Dermis blood vessel endothelial cell (primary cell): Measurements from ENCODE around the gene LMTK2. TPM values are rescaled to one million over a fixed set of nuclear protein-coding genes. Genes with fewer than 3 reads are reported as not detected.

Experiments
- DNase-seq: peaks from one replicate; pipeline ENCODE4 v3.0.0; 2010
- total RNA-seq: library from RNA; depleted of rRNA; stranded (reverse); fragments of >200 nt; gene quantifications from 2 replicates; pipeline ENCODE4 v1.2.3, GENCODE V29; 2014

Gene LMTK2
- total RNA-seq: 10.4 and 13.3 TPM in 2 replicates

DNA sequence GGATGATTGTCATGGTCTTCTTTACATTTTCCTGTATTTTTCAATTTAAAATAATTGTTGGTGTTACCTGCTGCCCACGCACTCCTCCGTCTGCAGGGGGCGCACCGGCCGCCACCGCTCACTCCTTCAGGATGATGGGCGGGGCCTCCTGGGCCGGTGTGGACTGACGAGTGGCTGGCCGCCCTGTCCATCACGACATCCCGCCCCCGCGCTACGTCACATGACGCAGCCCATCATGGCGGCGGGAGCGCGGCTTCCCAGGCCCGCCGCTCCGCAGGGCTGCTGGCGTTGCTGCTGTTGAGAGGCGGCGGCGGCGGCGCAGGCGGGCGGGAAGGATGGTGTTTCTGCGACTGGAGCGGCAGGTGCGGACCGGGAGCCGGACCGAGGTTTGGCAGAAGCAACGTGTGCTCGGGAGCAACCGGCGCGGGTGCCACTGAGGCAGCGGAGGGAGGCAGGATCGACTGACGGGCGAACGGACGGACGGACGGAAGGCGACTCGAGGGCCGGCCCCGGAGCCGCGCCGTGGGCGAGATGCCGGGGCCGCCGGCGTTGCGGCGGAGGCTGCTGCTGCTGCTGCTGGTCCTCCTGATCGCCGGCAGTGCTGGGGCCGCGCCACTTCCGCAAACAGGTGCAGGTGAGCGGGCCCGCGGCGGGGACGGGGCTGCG lies at the start of gene LMTK2:
Gene LMTK2, plus strand, starts transcription at position 216 of the 666 bp plus-strand sequence. Its CDS starts 316 bp downstream, at position 532.
- DNase-seq: peak; percentile 95

DNA sequence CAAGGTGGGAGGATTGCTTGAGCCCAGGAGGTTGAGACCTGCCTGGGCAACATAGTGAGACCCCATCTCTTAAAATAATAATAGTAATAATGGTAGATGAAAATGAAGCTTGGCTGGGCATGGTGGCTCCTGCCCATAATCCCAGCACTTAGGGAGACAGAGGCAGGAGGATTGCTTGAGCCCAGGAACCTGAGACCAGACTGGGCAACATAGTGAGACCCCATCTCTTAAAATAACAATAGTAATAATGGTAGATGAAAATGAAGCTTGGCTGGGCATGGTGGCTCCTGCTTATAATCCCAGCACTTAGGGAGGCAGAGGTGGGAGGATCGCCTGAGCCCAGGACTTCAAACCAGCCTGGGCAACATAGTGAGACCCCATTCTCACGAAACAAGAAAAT lies 49.5 kb upstream of the LMTK2 start:
- no peak for DNase-seq

DNA sequence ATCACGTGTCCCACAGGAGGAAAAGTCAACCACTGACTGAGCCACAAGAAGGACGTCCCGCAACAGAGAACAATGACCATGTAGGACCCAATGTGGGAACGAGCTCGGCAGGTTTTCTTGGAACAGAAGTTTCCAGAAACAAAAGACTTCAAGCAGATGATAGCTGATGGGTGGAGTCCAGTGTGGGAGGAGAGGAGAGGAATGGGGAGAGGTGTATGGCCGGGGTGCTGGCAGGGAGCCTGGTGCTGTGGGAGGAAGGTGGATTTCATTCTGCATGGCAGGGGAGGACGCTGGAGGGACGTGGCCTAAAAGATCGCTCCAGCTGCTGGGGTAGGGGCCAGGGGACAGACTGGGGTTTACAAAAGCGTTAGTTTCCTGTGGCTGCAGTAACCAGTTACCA lies 48.5 kb upstream of the LMTK2 start:
- DNase-seq: no peak

DNA sequence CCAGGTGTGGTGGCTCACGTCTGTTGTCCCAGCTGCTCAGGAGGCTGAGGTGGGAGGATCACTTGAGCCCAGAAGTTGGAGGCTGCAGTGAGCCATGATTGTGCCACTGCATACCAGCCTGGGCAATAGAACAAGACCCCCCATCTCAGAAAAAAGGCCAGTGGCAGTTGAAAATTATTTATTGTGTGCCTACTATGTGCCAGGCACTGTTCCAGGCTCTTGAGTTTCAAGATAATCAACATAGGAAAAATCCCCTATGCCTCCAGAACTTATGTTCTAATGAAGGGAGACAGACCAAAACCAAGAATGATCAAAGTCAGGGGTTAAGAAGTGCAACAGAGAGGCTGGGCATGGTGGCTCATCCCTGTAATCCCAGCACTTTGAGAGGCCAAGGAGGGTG lies 42.4 kb upstream of the LMTK2 start:
- no peak for DNase-seq

DNA sequence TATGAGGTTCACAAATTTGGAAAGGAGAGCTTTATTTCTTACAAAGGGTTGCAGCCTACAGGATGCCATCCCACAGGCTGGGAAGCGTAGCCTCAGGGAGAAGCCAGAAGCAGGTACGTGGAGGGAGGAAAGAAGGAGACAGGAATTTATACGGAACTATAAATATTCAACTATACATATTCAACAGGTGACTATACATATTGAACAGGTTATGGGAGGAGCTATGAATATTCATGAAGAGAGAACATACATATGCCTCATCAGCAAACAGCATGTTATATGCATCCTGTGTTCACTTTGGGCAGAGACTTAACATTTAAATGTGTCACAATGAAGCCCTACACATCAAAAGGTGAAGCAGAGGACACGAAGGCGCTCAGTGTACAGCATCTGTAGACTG lies 40.5 kb upstream of the LMTK2 start:
- no peak for DNase-seq

DNA sequence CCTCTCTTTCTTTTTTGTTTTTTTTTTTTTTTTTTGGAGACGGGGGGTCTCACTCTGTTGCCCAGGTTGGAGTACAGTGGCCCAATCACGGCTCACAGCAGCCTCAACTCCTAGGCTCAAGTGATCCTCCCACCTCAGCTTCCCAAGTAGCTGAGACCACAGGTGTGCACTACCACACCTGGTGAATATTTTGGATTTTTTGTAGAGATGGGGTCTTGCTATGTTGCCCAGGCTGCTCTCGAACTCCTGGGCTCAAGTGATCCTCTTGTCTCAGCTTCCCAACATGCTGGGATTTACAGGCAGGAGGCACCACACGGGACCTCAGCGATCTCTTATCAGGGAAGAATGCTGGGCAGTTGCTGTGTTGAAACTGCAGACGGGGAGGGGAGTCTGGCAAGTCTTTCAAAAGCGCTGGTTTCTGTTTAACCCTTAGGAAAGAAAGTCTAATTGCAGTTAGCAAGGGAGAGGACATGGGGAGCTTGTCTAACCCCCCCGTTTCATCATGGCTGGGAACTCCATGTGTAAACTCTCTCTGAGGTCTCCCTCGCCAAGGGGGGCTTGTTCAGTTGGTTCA lies 39.6 kb upstream of the LMTK2 start:
- DNase-seq: no peak

DNA sequence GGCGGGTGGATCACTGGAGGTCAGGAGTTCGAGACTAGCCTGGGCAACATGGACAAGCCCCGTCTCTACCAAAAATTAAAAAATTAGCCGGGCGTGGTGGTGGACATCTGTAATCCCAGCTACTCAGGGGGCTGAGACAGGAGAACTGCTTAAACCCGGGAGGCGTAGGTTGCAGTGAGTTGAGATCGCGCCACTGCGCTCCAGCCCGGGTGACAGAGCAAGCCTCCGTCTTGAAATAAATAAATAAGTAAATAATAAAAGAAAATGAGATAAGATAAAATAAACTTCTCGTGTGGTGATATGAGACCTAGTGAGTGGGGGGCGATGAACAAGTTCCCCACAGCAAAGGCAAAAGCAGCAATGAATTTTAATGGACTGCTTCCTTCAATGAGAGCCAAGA lies 33.6 kb upstream of the LMTK2 start:
- no peak for DNase-seq

DNA sequence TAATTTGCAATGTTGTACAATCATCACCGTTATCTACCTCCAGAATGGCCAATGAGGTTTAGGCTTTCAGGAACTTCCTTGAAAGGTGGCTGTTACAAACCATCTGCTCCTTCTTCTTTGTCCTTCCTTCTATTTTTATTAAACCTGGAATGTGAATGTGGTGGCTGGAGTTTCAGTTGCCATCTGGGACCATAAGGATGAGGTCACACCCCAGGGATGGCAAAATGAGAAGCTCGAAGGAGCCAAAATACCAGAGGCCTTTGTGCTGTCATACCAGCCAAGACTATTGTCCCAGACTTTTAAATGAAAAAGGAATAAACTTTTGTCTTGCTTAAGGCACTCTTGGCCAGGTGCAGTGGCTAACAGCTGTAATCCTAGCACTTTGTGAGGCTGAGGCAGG lies 30.9 kb upstream of the LMTK2 start:
- DNase-seq: no peak

DNA sequence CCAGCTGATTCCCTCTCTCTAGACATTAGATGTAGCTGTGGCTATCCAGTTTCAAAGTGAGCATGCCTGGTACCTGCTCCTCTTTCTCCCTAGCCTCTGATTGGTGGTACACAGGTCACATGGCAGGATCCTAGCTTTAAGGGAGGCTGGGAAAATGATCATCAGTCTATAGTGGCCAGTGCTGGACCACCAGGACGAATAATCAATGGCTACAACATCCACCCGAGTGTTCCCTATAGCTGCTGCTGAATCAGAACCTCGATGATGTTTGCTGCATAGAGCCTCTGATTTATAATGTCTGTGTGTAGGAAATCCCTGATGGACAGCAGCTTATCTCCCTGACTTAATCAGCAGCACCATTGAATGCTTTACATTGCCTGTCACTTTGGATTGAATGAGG lies 28.9 kb upstream of the LMTK2 start:
- DNase-seq: no peak

DNA sequence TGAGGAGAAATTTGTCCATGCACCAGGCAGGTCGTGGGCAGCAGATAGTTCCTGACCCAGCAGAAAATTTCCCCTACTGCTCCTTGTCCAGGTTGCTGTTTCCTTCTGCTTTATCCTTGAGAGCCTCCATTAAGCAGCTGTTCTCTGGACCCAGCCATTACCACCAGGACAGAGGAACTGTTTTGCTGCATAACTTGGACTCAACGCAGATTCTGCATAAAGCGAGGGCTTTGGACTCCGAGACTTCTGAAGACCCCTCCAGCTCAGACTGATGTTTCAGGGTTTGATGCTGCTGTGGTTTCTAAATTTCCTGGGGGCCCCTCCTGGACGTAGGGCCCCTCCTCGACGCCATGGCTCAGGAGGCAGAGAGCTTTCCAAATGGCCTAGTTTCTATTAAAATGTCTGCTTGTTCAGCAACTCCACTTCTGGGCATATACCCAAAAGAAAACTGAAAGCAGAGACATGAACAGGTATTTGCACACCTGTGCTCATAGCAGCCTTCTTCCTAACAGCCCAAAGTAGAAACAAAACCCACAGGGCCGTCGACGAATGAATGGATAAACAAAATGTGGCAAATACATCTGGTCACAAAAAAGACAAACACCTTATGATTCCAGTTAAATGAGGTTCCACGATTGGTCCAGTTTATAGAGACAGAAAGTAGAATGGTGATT lies 28.3 kb upstream of the LMTK2 start:
- no peak for DNase-seq

DNA sequence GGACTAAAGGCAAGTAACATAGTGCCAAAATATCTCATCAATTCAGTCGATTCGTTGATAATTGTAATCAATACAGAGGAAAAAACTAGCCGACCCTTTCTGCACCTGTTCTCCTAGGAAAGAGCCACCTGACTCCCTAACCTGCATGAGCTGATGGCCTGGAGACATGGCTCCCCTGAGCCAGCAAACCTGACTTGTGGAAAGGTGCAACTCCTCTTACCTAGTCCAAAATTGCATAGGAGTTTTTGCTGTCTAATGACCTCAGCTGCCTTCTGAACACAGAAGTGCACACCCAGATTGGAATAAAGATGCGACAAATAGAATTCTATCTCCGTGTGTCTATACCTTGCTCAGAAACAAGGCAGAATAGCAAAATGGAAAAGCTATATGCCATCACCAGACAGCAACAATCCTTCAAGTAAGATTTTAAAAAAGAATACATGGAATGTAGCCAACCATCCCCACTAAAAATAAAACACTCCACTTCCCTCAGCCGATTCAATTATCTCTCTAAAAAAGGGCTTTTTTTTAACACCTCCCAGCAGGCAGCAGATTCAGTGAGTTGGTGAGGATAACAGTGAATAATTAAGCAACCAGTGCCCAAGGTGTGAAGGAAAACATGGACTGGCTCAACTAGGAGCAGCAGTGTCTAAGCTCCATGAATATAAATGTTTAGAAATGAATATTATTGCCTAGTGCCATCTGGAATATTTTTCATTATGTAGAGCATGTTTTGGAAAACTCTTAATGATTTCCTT lies 26.6 kb upstream of the LMTK2 start:
- no peak for DNase-seq

DNA sequence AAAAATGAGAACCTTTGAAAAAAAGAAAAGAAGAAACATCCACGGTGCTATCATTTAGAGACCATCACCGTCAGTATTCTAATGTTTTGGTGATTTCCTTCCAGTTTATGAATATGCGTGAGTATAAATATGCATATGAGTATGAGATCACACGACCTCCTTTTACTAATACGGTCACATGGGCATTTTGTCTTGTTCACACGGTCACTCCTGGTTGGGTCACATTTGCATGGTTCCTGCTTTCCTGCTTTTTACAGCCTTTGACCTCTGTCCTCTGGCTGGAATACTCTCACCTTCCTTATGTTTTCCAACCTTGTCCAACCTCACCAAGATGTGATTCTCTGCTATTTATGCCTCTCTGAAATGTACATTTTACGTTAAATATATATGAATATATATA lies 25.3 kb upstream of the LMTK2 start:
- no peak for DNase-seq

DNA sequence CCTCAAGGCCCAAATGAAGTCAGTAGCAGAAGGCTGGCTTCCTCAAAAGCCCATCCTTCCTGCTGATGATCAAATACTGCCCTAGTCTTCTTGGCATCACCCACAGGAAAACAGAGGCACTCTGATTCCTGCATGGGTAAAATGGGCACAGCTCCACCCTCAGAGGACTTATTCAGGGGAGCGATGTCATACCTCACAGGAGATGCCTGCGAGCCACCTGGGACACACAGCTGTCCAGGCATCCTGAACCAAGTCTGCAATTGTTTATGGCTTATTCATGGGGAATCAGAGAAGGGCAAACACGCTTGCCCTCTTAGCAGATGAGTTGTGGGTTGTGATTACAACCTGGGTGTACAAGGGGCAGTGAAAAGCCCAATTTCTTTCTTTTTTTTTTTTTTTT lies 22.0 kb upstream of the LMTK2 start:
- no peak for DNase-seq

DNA sequence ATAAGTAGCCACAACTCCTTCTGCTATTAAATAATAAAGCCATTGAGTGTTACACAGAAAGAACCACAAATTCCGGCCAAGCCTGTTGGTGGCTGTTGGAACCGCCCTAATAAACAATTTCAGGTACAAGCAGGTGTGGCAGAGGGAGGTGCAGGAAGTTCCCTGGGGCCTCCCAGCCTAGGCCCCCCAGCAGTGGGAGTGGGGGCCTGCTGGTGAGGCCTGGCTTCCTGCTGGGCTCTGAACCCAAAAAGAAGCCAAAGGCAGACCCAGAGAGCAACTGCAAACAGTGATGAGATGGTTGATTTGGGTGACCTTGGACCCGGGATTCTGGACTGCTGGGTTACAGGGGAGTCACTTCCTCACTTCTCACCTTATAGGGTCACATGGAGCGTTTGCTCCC lies 21.0 kb upstream of the LMTK2 start:
- DNase-seq: no peak

DNA sequence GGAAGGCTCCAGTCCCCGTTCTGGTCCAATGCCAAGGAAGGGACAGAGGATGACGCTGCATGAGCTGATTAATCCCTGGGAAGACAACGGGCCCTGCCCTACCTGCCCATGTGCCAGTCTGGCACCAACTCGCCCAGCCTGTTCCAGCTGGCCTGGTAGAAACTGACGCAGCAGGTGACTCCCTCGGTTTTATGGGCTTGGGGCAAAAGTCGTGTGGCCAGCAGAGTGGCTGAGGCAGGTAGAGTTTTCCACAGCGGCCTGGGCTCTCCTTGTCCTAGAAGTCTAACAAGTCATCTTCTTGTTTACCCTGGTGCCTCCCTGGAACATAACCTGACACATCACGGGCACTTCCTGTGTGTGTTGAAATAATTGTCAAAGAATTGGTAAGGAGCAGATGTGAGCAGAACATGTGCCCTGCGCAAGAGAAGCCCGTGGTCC lies 20.4 kb upstream of the LMTK2 start:
- DNase-seq: no peak

DNA sequence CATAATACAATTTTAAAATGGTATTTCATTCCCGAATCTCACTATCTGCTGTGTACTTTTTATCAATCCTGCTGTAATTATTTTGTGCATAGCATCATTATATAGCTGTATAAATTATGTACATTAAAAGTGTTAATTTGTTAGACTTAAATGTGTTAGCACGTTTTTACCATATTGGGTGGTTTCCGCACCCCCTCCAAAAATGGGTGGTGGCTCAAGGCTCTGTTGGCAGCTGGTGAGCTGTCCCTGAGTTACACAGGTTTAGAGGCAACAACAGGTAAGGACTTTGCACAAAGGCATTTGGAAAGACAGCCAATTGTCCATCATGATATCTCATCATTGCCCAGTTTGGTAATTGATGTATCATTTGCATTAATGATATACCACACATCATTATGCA lies 18.6 kb upstream of the LMTK2 start:
- DNase-seq: no peak

DNA sequence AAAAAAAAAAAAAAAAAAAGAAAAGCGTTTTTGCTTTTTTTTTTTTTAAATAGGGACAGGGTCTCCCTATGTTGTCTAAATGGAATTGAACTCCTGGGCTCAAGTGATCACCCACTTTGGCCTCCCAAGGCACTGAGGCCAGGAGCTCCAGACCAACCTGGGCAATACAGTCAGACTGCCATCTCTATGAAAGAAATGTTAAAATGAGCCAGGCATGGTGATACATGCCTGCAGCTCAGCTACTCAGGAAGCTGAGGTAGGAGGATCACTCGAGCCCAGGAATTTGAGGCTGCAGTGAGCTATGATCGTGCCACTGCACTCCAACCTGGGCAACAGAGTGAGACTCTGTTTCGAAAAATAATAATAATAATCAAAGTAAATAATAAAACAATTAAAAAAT lies 16.5 kb upstream of the LMTK2 start:
- no peak for DNase-seq

DNA sequence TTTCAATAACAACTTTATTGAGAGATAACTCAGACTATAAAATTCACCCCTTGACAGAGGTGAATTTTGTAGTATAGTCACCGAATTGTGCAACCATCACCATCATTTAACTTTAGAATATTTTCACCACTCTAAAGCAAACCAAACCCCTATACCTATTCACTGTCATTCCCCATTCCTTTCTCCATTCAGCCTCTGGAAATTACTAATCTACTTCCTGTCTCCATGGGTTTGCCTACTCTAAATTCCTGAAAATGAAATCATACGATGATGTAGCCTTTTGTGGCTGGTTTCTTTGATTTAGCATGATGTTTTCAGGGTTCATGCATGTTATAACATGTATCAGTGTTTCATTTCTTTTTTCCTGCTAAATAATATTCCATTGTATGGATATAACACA lies 15.6 kb upstream of the LMTK2 start:
- DNase-seq: no peak

DNA sequence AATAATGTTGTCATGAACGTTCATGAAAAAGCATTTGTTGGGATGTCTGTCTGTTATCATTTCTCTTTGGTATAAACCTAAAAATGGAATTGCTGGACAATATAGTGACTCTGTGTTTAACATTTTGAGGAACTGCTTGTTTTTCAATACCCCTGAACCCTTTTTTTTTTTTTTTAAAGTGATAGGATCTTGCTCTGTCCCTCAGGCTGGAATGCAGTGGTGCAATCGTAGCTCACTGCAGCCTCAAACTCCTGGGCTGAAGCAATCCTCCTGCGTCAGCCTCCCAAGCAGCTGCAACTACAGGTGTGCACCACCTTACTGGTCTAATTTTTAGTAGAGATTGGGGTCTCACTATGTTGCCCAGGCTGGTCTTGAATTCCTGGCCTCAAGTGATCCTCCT lies 15.1 kb upstream of the LMTK2 start:
- DNase-seq: no peak

DNA sequence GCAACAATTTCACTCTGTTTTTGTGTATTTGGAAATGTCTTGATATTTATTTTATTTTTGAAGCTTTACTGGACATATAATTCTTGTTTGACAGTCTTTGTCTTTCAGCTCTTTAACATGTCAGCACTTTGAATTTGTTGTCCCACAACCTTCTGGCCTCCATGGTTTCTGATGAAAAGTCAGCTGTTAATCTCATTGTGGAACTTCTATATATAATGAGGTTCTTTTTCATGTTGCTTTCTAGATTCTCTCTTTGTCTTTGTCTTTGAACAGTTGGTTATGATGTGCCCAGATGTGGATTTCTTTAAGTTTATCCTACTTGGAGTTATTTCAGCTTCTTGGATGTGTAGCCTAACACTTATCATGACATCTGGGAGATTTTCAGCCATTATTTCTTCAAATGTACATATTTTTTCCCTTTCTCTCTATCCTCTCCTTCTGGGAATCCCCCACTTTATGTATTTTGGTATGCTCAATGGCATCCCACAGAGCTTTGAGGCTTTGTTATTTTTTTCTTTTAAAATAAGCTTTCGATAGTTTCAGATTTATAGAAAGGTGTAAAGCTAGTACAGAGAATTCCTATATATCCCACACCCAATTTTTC lies 9.5 kb upstream of the LMTK2 start:
- DNase-seq: no peak

DNA sequence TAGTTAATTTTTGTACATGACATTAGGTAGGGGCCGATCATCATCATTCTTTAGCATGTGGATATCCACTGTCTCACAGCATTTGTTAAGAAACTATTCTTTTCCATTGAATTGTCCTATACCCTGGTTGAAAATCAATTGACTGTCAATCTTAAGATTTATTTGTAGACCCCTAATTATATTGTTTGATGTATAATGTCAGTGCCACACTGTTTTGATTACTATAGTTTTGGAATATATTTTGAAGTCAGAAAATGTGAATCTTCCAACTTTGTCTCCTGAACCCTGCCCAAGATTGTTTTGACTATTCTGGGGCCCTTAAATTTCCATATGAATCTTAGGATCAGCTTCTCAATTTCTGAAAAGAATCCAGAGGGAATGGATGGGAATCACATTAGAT lies 6.6 kb upstream of the LMTK2 start:
- DNase-seq: no peak

DNA sequence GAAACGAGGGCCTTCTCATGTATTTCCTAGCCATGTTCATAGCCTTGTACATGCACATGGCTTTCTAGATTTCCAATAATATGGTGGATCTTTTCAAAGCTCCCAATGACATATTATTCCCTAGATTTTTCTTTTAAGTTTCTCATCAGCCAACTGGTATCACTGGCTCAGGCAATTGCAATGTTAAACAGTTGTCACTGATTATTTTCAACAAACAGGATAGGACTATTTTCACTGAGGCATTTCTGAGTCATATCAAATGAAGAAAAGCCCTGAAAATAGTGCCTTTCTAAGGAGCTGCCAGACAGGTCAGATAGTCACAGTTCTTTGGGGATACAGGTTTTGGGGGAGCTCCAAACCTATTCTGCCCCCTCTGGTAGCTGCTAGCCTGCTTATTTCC lies 4.5 kb upstream of the LMTK2 start:
- DNase-seq: no peak

DNA sequence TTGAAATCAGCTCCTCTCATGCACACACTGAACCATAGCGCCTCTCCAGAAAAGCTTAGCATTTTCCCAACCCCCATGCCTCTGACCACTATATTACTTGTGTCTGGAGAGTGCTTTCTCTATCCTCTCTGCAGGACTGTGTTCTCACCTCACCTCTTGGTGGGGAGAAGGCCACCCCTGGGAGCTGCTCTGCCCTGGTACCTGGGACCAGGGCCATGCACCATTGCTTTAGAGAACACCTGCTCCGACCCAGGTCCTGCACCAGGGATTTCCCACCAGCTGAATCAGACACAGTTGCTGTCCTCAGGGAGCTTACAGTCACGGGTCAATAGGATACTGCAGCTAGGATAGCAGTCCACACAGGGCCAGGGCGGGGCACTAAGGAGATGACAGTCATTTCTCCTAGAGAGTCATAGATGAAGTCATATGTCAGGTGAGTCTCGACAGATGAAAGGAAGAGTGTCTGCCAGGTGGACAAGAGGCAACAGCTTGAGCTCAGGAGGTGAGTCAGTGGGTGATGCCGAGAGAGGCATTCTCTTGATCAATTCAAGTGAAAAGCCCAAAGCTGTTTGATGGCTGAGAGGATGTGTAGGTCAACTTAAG lies 619 bp upstream of the LMTK2 start:
- DNase-seq: no peak
